ENCODE data around the gene TDRKH. TPM values are rescaled to one million over a fixed set of nuclear protein-coding genes. Genes with fewer than 3 reads are reported as not detected.
"Not testable (repeated sequence)": the region's sequence is repeated elsewhere in the genome, so short reads cannot be mapped to it uniquely, and the experiment has no call there.

TDRKH gene
- total RNA-seq, 1 donor from 2014 or later = 4.7 TPM

DNA sequence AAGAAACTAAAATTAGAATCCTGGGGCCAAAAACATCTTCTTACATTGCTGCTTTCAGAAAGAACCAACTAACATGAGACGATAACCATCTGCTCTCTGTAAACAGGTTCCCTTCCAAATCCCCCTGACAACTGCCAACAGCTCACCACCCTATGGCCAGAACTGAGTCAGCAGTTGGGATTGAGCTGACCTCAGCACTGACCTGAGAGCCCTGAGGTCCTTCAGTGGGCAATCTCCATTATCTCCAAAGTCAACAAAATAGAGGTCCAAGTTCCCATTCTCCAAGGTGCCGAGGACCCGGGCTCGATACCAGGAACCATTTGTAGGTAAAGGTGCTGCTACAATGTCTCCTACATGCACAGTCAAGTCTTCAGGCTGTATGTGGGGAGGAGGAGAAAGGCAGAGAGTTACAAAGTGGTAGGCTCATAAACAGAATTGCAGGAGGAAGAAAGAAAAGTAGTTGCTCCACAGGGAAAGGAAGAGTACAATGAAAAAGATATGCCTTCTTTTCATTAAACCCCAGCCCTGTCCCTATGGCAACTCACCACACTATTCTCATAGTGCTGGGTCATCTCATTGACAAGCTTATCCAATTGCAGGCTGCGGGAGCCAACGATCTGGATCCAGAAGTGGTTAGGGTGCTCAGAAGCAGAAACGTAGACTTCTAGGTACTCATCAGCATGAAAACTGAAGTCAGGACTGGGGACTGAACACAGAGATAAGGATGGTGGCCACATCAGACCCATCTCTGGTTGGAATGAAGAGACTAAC is 14.2 kb downstream of the TDRKH start:
- Histone ChIP-seq H3K27me3 (ENCODE audit: control insufficient read depth in 3 of 3, insufficient read depth in 3 of 3, low read length in 3 of 3) (no peaks in the 10 kb centered on the region), H3K27ac (ENCODE audit: low read depth, low read length) (no peak overlapping the region), H3K36me3 (ENCODE audit: control insufficient read depth in 3 of 3, insufficient read depth in 3 of 3, low read length in 3 of 3) (peaks cover 10 to 48% (median 44%) of the 10 kb centered on the region in 3 donors), H3K4me3 (ENCODE audit: low read length in 3 of 3) (no peak overlapping the region), H3K9me3 (ENCODE audit: control insufficient read depth in 3 of 3, low read length in 3 of 3) (no peaks in the 10 kb centered on the region), H3K4me1 (ENCODE audit: control insufficient read depth in 3 of 3, insufficient read depth in 3 of 3, low read length in 3 of 3) (no peaks in the 10 kb centered on the region), H3K9ac (ENCODE audit: low read depth in 1 of 3, low read length in 3 of 3) (no peak overlapping the region)

DNA sequence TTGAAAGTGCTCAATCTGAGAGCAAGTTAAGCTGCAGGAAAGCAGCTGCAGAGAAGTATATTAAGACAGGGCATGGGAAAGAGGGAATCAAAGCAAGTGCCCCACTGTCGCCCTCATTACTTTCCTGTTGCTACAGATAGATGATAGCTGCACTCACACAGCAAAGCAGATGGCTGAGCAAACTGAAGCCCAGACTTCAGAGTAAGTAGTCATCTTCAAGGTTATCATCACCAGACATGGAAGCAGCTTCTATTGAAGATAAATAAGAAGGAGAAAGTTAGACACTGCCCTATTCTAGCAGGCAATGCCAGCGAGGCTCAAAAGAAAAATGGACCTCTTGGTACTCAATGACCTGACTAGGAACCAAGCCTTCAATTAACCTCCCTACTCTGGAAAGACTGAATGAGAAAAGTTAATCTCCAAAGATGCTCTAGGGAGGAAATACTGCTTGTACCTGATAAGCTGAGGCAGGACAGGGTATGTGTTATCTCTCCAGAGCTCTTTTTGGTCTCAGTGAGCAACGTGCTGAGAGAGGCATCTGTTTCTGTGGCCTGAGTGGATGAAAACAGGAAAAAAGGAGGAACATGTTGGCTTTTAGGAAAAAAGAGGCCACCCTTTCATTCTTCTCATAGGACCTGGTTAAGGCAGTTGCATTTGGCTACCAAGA is 15.9 kb downstream of the TDRKH start:
- H3K4me1 ChIP-seq (ENCODE audit: control insufficient read depth in 3 of 3, insufficient read depth in 3 of 3, low read length in 3 of 3) = no peaks in the 10 kb centered on the region
- H3K9me3 ChIP-seq (ENCODE audit: control insufficient read depth in 3 of 3, low read length in 3 of 3) = no peaks in the 10 kb centered on the region
- H3K36me3 ChIP-seq (ENCODE audit: control insufficient read depth in 3 of 3, insufficient read depth in 3 of 3, low read length in 3 of 3) = peaks cover 10 to 41% (median 39%) of the 10 kb centered on the region in 3 donors
- H3K27ac ChIP-seq (ENCODE audit: low read depth, low read length) = no peak overlapping the region
- H3K9ac ChIP-seq (ENCODE audit: low read depth in 1 of 3, low read length in 3 of 3) = no peak overlapping the region
- no peaks in the 10 kb centered on the region for H3K27me3 ChIP-seq (ENCODE audit: control insufficient read depth in 3 of 3, insufficient read depth in 3 of 3, low read length in 3 of 3)
- H3K4me3 ChIP-seq (ENCODE audit: low read length in 3 of 3) = no peak overlapping the region

DNA sequence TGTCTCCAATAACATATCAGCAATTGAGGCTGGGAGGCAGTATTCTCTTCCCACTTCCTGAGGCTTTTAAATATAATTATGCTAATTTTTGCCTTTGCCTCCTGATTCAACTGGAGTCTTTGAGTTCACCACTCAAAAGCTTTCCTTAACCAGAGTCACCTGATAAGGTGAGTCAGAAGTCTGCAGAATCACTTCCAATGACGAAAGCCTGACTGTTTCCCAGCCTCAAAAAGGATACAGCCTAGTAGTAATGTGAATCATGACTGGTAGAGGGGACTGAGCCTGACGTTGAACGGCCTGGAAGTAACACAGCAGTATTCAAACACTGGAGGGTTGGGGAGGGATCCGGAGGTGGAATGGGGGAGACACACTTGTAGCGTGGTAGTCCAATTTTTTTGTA is 16.6 kb downstream of the TDRKH start:
- peaks cover 9 to 35% (median 34%) of the 10 kb centered on the region in 3 donors for H3K36me3 ChIP-seq (ENCODE audit: control insufficient read depth in 3 of 3, insufficient read depth in 3 of 3, low read length in 3 of 3)
- H3K9ac ChIP-seq (ENCODE audit: low read depth in 1 of 3, low read length in 3 of 3) = no peak overlapping the region
- H3K4me3 ChIP-seq (ENCODE audit: low read length in 3 of 3) = no peak overlapping the region
- no peak overlapping the region for H3K27ac ChIP-seq (ENCODE audit: low read depth, low read length)
- no peaks in the 10 kb centered on the region for H3K27me3 ChIP-seq (ENCODE audit: control insufficient read depth in 3 of 3, insufficient read depth in 3 of 3, low read length in 3 of 3)
- H3K4me1 ChIP-seq (ENCODE audit: control insufficient read depth in 3 of 3, insufficient read depth in 3 of 3, low read length in 3 of 3) = no peaks in the 10 kb centered on the region
- H3K9me3 ChIP-seq (ENCODE audit: control insufficient read depth in 3 of 3, low read length in 3 of 3) = no peaks in the 10 kb centered on the region

DNA sequence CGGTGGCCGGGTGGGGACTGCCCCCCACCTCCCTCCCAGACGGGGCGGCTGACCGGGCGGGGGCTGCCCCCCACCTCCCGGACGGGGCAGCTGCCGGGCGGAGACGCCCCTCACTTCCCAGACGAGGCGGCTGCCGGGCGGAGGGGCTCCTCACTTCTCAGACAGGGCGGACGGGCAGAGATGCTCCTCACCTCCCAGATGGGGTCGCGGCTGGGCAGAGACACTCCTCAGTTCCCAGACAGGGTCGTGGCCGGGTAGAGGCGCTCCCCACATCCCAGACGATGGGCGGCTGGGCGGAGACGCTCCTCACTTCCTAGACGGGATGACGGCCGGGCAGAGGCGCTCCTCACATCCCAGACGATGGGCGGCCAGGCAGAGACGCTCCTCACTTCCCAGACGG is 21.0 kb downstream of the TDRKH start:
- not testable (repeated sequence) for H3K4me3 ChIP-seq (ENCODE audit: low read length in 3 of 3); H3K4me1 ChIP-seq (ENCODE audit: control insufficient read depth in 3 of 3, insufficient read depth in 3 of 3, low read length in 3 of 3); H3K27me3 ChIP-seq (ENCODE audit: control insufficient read depth in 3 of 3, insufficient read depth in 3 of 3, low read length in 3 of 3); H3K9ac ChIP-seq (ENCODE audit: low read depth in 1 of 3, low read length in 3 of 3); H3K27ac ChIP-seq (ENCODE audit: low read depth, low read length); H3K9me3 ChIP-seq (ENCODE audit: control insufficient read depth in 3 of 3, low read length in 3 of 3)
- H3K36me3 ChIP-seq (ENCODE audit: control insufficient read depth in 3 of 3, insufficient read depth in 3 of 3, low read length in 3 of 3) = peaks cover 2 to 11% (median 8%) of the 10 kb centered on the region in 3 donors

DNA sequence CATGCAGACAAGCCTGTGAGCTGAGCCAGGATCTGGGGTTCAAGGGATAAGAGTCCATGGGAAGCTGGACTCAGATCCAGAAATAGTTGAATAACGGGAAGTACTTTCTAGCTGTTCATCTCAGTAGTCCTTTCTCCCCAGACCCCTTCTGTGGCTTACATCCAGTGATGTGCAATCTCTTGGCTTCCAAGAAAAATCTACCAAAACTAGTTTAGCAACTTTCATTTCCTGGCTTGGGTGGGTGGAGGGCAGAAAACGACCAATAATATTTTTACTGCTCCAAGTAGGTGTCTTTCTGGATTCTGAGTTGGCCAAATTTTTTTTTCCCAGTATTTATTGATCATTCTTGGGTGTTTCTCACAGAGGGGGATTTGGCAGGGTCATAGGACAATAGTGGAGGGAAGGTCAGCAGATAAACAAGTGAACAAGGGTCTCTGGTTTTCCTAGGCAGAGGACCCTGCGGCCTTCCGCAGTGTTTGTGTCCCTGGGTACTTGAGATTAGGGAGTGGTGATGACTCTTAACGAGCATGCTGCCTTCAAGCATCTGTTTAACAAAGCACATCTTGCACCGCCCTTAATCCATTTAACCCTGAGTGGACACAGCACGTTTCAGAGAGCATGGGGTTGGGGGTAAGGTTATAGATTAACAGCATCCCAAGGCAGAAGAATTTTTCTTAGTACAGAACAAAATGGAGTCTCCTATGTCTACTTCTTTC is 21.8 kb downstream of the TDRKH start:
- not testable (repeated sequence) for H3K9me3 ChIP-seq (ENCODE audit: control insufficient read depth in 3 of 3, low read length in 3 of 3); H3K36me3 ChIP-seq (ENCODE audit: control insufficient read depth in 3 of 3, insufficient read depth in 3 of 3, low read length in 3 of 3)

DNA sequence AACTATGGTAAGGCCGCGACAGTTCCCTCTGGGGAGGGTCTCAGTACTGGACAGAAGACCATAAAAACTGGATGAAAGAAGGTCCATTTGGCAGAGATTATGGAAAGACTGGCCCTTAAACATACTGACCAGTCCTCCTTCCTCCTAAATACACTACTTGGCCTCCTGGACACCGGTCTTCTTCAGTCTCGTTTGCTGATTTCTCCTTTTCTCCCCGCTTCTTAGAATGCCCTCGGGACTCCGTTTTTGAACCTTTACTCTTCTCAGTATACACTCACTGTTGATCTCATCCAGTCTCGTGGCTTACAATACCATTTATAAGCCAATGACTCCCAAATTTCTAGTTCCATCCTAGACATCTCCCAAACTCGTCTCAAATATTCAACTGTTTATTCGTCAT is 26.3 kb downstream of the TDRKH start:
- Histone ChIP-seq H3K36me3 (ENCODE audit: control insufficient read depth in 3 of 3, insufficient read depth in 3 of 3, low read length in 3 of 3) (peaks cover 17 to 26% (median 24%) of the 10 kb centered on the region in 3 donors), H3K9ac (ENCODE audit: low read depth in 1 of 3, low read length in 3 of 3) (peak overlapping the region; percentile 75 to 92 (median 75)), H3K4me3 (ENCODE audit: low read length in 3 of 3) (peak overlapping the region; percentile 76 to 90 (median 85)), H3K27ac (ENCODE audit: low read depth, low read length) (peak overlapping the region; percentile 86), H3K4me1 (ENCODE audit: control insufficient read depth in 3 of 3, insufficient read depth in 3 of 3, low read length in 3 of 3) (peaks cover 8 to 11% (median 11%) of the 10 kb centered on the region in 3 donors), H3K9me3 (ENCODE audit: control insufficient read depth in 3 of 3, low read length in 3 of 3) (no peaks in the 10 kb centered on the region), H3K27me3 (ENCODE audit: control insufficient read depth in 3 of 3, insufficient read depth in 3 of 3, low read length in 3 of 3) (no peaks in the 10 kb centered on the region)

More for the DNA sequence above, 21.8 kb downstream of the TDRKH start:
- not testable (repeated sequence) for H3K4me1 ChIP-seq (ENCODE audit: control insufficient read depth in 3 of 3, insufficient read depth in 3 of 3, low read length in 3 of 3); H3K4me3 ChIP-seq (ENCODE audit: low read length in 3 of 3); H3K9ac ChIP-seq (ENCODE audit: low read depth in 1 of 3, low read length in 3 of 3); H3K27me3 ChIP-seq (ENCODE audit: control insufficient read depth in 3 of 3, insufficient read depth in 3 of 3, low read length in 3 of 3); H3K27ac ChIP-seq (ENCODE audit: low read depth, low read length)

DNA sequence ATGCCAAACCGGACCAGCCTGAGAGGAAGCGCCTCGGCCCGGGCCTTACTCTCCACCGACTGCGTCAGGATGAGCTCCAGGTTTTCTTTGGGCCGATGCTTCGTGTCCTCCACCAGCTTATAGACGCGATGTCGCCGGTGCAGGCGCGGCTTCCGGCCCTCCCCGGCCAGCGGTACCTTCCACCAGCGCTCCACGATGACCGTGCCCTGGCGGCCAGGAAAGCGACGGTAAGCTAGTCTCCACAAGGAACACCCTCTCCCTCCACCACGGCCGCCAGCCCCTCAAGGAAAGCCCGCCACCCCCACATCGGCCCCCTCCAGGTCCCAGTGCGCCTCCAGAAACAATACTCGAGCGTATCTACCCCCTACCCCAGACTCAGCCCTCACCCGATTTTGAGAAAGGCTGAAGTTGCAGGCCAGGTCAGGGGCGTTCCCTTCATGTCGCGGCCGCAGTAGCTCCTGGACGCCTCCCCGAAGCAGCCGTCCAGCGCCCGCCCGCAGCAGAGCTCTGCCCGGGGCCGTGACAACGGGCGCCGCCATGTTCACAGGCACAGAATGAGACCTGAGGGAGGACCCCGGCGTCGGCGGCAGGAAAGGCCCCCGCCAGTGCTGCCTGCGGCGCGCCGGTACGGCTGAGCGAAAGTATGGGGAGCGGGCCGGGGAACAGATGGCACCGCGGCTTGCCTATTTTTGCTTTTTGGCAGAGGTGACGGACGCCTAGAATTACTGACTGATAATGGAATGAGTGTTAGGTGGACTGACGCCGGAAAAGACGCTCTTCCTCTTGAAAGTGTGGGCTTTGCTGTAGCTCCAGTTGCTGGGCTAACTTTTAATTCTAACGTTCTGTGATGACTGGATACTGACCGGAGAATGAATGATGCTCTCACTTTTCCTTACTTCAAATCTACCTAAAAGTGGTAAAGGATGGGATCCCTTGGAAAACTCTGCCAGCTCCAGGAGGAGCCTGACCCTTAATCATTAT is 27.1 kb downstream of the TDRKH start, which contains the start of gene MRPL9:
MRPL9 (minus strand) TSS at position 556 of the 981 bp plus-strand sequence; CDS start at position 539, 17 bp downstream.
- peak within 1 kb of the TSS; percentile 75 to 92 (median 75) for H3K9ac ChIP-seq (ENCODE audit: low read depth in 1 of 3, low read length in 3 of 3)
- H3K36me3 ChIP-seq (ENCODE audit: control insufficient read depth in 3 of 3, insufficient read depth in 3 of 3, low read length in 3 of 3) = peaks cover 18 to 31% (median 28%) of the 10 kb centered on the region in 3 donors
- peaks cover 8 to 11% (median 11%) of the 10 kb centered on the region in 3 donors for H3K4me1 ChIP-seq (ENCODE audit: control insufficient read depth in 3 of 3, insufficient read depth in 3 of 3, low read length in 3 of 3)
- peak within 1 kb of the TSS; percentile 86 for H3K27ac ChIP-seq (ENCODE audit: low read depth, low read length)
- peak within 1 kb of the TSS; percentile 76 to 90 (median 85) for H3K4me3 ChIP-seq (ENCODE audit: low read length in 3 of 3)
- H3K27me3 ChIP-seq (ENCODE audit: control insufficient read depth in 3 of 3, insufficient read depth in 3 of 3, low read length in 3 of 3) = no peaks in the 10 kb centered on the region
- H3K9me3 ChIP-seq (ENCODE audit: control insufficient read depth in 3 of 3, low read length in 3 of 3) = no peaks in the 10 kb centered on the region

DNA sequence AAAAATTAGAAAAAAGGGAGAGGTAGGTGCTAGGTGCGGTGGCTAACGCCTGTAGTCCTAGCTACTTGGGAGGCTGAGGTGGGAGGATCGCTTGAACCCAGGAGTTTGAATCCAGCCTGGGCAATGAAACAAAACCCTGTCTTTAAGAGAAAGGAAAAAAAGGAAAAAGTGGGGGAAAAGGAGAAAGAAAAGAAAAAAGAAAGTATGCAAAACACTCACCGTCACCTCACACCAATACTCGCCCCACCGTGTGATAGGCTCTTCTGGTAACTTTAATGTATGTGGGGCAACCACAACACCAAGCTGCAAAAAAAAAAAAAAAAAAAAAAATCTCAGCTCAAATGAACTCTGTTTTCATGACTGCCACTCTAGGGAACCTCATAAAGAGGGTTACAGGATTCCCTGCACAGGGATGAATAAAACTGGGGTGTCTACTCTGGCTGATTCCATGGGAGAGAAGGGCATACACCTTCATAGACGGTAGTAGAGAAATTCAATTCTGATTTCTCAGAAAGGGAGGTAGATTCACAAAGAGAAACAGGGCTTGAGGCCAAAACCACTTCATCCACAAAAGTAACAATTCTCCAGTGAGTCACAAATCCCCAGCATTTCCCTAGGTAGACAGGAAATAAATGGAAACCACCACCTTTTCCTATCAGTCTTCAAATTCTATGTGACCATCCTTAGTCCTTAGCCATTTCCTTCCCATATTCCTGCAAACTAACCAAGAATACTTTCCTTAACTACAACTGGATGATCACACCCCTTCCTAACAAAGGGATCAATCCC is 29.5 kb downstream of the TDRKH start:
- no peaks in the 10 kb centered on the region for H3K9me3 ChIP-seq (ENCODE audit: control insufficient read depth in 3 of 3, low read length in 3 of 3)
- H3K4me1 ChIP-seq (ENCODE audit: control insufficient read depth in 3 of 3, insufficient read depth in 3 of 3, low read length in 3 of 3) = peaks cover 8 to 11% (median 11%) of the 10 kb centered on the region in 3 donors
- H3K27ac ChIP-seq (ENCODE audit: low read depth, low read length) = no peak overlapping the region
- H3K27me3 ChIP-seq (ENCODE audit: control insufficient read depth in 3 of 3, insufficient read depth in 3 of 3, low read length in 3 of 3) = no peaks in the 10 kb centered on the region
- no peak overlapping the region for H3K9ac ChIP-seq (ENCODE audit: low read depth in 1 of 3, low read length in 3 of 3)
- no peak overlapping the region for H3K4me3 ChIP-seq (ENCODE audit: low read length in 3 of 3)
- peaks cover 29 to 43% (median 36%) of the 10 kb centered on the region in 3 donors for H3K36me3 ChIP-seq (ENCODE audit: control insufficient read depth in 3 of 3, insufficient read depth in 3 of 3, low read length in 3 of 3)

All from skeletal muscle tissue (tissue), 4 donors.